ENCODE measurements around the gene POM121L2.

POM121L2 gene

GRCh38 chr6:27318973-27319372 is 6.9 kb upstream of the POM121L2 start:
- DNase-seq (ENCODE audit: extremely low read depth, insufficient read length) = no peak
- TF ChIP-seq CTCF (IDR thresholded peaks at IDR 0.05; ENCODE audit: insufficient read depth, low read length, poor library complexity, severe bottlenecking) = no peak
- Histone ChIP-seq H3K36me3 (ENCODE audit: control insufficient read depth, insufficient read depth, low read length) (no peaks in the 10 kb centered on the region), H3K27me3 (replicated peaks; ENCODE audit: control insufficient read depth, insufficient read depth, low read length) (no peaks in the 10 kb centered on the region), H3K4me3 (replicated peaks; ENCODE audit: low read depth, low read length) (no peak overlapping the region)

- no peak for DNase-seq (ENCODE audit: extremely low read depth, insufficient read length)
- Histone ChIP-seq H3K36me3 (ENCODE audit: control insufficient read depth, insufficient read depth, low read length) (no peaks in the 10 kb centered on the region), H3K27me3 (replicated peaks; ENCODE audit: control insufficient read depth, insufficient read depth, low read length) (no peaks in the 10 kb centered on the region; the same call in 1 of the 2 replicates), H3K4me3 (replicated peaks; ENCODE audit: low read depth, low read length) (no peak overlapping the region)
- TF ChIP-seq CTCF (IDR thresholded peaks at IDR 0.05; ENCODE audit: insufficient read depth, low read length, poor library complexity, severe bottlenecking) = no peak
Observed at GRCh38 chr6:27314046-27314445, 2.0 kb upstream of the POM121L2 start.

- no peak for DNase-seq (ENCODE audit: extremely low read depth, insufficient read length)
- no peaks in the 10 kb centered on the region; the same call in 1 of the 2 replicates for H3K27me3 ChIP-seq (replicated peaks; ENCODE audit: control insufficient read depth, insufficient read depth, low read length)
- TF ChIP-seq CTCF (IDR thresholded peaks at IDR 0.05; ENCODE audit: insufficient read depth, low read length, poor library complexity, severe bottlenecking) = no peak
- no peaks in the 10 kb centered on the region for H3K36me3 ChIP-seq (ENCODE audit: control insufficient read depth, insufficient read depth, low read length)
- H3K4me3 ChIP-seq (replicated peaks; ENCODE audit: low read depth, low read length) = peak overlapping the region; percentile 65
Observed at GRCh38 chr6:27312950-27313271, 838 bp upstream of the POM121L2 start.

DNA sequence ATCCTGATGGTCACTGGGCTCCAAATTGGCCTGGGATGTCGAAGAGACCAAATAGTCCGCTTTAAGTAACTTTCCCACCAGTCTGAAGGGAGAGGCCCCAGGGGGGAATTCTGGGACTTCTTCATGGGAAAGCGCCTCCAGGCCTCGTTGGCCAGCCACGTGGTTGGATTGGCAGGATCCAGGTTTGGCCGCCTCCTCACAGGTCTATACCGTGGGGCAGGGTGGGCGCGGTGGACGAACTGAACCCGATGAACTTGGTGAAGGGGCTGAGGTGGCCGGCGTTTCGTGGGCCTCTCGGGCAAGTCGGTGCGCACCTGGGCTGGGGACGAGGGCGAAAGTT is 297 bp downstream of the POM121L2 start:
- H3K36me3 ChIP-seq (ENCODE audit: control insufficient read depth, insufficient read depth, low read length) = no peaks in the 10 kb centered on the region
- no peaks in the 10 kb centered on the region; the same call in 1 of the 2 replicates for H3K27me3 ChIP-seq (replicated peaks; ENCODE audit: control insufficient read depth, insufficient read depth, low read length)
- TF ChIP-seq CTCF (IDR thresholded peaks at IDR 0.05; ENCODE audit: insufficient read depth, low read length, poor library complexity, severe bottlenecking) = no peak
- no peak for DNase-seq (ENCODE audit: extremely low read depth, insufficient read length)
- no peak overlapping the region for H3K4me3 ChIP-seq (replicated peaks; ENCODE audit: low read depth, low read length)

- TF ChIP-seq CTCF (IDR thresholded peaks at IDR 0.05; ENCODE audit: insufficient read depth, low read length, poor library complexity, severe bottlenecking) = no peak
- no peaks in the 10 kb centered on the region for H3K27me3 ChIP-seq (replicated peaks; ENCODE audit: control insufficient read depth, insufficient read depth, low read length)
Observed at GRCh38 chr6:27303613-27304272, 8.3 kb downstream of the POM121L2 start.

More at GRCh38 chr6:27303613-27304272, 8.3 kb downstream of the POM121L2 start:
- no peak overlapping the region for H3K4me3 ChIP-seq (replicated peaks; ENCODE audit: low read depth, low read length)
- DNase-seq (ENCODE audit: extremely low read depth, insufficient read length) = no peak
- no peaks in the 10 kb centered on the region for H3K36me3 ChIP-seq (ENCODE audit: control insufficient read depth, insufficient read depth, low read length)

All from GM06990 (cell line).